Measurements from ENCODE around the gene PIMREG. TPM values are rescaled to one million over a fixed set of nuclear protein-coding genes. Genes with fewer than 3 reads are reported as not detected.

PIMREG gene
- total RNA-seq, 1 donor from 2014 or later, result 10.4 TPM

DNA sequence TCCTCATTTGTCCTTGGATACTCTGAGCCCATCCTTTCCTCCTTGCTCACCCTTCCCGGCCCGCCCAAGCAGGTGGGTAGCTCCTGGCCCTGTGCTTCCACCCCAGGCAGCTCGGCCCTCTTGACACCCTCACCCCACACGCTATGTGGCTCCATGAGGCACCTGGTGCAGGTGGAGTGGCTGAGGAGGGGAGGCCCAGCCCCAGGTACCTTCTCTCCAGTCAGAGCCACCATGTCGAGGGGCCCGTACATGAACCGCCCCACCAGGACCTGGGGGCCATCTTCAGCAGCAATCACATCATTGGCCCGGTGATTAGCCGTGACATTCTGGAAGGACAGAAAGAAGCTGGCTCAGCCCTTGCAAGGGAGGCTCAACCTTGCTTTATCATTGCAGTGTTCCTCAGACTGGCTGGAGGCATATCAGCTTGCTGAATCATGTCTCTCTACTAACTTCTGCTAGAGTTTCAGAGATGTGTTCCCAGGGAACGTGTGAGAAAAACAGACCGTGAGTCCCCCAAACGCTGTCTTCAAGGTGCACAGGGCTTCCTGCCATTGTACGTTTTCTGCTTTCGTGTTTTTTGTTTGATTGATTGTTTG, 20.3 kb downstream of the PIMREG start:
- Histone ChIP-seq H3K36me3 (ENCODE audit: control insufficient read depth, insufficient read depth, low read length) (no peaks in the 10 kb centered on the region), H3K27me3 (ENCODE audit: control insufficient read depth, insufficient read depth, low read length) (no peaks in the 10 kb centered on the region), H3K4me3 (ENCODE audit: low read depth, low read length) (no peak overlapping the region)
- no peak for DNase-seq (ENCODE audit: low read depth)
- TF ChIP-seq, protein P1, sequence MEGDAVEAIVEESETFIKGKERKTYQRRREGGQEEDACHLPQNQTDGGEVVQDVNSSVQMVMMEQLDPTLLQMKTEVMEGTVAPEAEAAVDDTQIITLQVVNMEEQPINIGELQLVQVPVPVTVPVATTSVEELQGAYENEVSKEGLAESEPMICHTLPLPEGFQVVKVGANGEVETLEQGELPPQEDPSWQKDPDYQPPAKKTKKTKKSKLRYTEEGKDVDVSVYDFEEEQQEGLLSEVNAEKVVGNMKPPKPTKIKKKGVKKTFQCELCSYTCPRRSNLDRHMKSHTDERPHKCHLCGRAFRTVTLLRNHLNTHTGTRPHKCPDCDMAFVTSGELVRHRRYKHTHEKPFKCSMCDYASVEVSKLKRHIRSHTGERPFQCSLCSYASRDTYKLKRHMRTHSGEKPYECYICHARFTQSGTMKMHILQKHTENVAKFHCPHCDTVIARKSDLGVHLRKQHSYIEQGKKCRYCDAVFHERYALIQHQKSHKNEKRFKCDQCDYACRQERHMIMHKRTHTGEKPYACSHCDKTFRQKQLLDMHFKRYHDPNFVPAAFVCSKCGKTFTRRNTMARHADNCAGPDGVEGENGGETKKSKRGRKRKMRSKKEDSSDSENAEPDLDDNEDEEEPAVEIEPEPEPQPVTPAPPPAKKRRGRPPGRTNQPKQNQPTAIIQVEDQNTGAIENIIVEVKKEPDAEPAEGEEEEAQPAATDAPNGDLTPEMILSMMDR (IDR thresholded peaks at IDR 0.05; ENCODE audit: insufficient read depth, low read length, poor library complexity, severe bottlenecking), result no peak

DNA sequence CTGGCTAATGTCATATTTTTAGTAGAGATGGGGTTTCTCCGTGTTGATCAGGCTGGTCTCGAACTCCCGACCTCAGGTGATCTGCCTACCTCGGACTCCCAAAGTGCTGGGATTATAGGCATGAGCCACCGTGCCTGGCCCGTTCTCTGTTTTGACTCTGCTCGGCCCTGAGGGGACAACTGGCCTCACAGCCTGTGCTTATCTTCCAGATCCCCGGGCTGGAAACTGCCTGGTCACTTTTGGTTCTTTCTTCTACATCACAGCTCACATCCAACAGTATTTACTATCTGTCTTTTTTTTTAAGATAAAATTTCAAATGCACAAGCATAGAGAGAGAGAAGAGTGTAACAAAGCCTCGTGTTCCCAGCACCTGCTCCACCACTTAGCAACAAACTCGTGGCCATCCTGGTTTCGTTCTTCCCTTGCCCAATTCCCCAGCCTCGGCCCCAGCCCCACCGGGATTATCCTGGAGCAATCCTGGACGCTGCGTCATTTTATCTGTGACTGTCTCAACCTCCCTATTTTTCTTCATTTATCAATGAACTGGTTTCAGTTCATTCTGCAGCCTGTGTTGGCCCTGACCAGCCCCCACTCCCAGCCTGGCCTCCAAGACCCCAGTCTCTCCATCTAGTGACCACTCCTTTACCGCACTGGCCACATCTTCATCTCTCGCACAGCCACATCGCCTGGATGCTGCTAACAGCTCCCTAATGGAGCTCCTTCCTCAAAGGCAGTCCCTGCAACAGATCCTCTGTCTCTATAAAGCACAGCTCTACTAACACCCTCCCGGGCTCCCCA, 21.1 kb downstream of the PIMREG start:
- TF ChIP-seq, protein P1 (IDR thresholded peaks at IDR 0.05; ENCODE audit: insufficient read depth, low read length, poor library complexity, severe bottlenecking), result no peak
- no peaks in the 10 kb centered on the region for H3K27me3 ChIP-seq (ENCODE audit: control insufficient read depth, insufficient read depth, low read length)
- H3K4me3 ChIP-seq (ENCODE audit: low read depth, low read length), result no peak overlapping the region
- DNase-seq (ENCODE audit: low read depth), result no peak
- no peaks in the 10 kb centered on the region for H3K36me3 ChIP-seq (ENCODE audit: control insufficient read depth, insufficient read depth, low read length)

DNA sequence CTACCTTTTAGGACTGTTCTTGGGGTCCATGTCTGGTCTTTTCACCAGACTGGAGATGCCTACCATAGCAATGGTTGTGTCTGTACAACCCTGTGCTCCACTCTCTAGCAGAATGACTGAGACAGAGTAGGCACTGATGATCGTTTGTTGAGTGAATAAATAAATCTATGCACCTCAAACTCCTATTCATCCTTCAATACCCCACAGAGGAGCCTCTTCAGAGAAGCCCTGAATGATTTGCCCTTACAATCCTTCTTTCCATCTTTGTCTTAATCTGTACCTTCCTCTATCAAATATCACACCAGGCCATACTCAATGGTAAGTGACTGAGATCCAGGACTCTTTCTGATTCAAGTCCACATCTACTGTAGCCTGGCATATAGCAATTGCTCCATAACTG, 23.3 kb downstream of the PIMREG start:
- no peak for DNase-seq (ENCODE audit: low read depth)
- Histone ChIP-seq H3K4me3 (ENCODE audit: low read depth, low read length) (no peak overlapping the region), H3K36me3 (ENCODE audit: control insufficient read depth, insufficient read depth, low read length) (no peaks in the 10 kb centered on the region), H3K27me3 (ENCODE audit: control insufficient read depth, insufficient read depth, low read length) (no peaks in the 10 kb centered on the region)
- TF ChIP-seq, protein P1 (IDR thresholded peaks at IDR 0.05; ENCODE audit: insufficient read depth, low read length, poor library complexity, severe bottlenecking), result no peak

DNA sequence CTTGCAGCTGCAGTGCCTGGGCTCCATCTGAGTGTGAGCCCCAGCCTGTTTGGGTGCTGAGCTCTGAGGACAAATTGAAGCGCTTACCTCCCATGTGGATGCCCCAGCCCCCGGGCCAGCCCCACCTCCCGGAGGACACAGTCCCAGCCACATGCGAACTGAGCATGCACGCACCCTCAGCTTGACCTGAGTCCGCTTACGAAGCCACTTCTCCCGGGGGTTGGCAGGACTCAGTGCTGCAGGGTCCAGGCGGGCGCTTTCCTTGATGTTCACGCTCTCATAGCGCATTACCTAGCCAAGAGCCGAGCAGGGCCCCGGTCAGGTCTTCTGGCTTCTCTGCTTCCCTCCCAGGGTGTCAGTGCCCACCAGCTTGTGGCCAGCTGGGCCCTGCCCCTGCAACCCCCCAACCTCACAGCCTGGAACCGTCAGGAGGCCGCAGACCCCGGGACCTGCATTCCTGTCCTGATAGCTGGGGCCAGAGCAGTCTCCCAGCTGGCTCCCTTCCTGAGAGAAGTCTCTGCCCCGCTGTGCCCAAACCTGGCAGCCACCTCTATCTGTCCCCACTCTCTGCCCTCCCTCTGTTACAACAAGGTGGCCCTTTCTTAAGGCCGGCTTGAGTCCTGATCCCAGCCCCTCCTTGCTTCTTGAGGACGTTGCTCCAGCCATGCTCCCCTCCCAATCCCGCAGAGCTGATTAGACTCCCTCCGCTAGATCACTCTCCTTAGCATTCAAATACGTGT, 24.0 kb downstream of the PIMREG start:
- no peak for DNase-seq (ENCODE audit: low read depth)
- Histone ChIP-seq H3K4me3 (ENCODE audit: low read depth, low read length) (no peak overlapping the region), H3K27me3 (ENCODE audit: control insufficient read depth, insufficient read depth, low read length) (no peaks in the 10 kb centered on the region), H3K36me3 (ENCODE audit: control insufficient read depth, insufficient read depth, low read length) (no peaks in the 10 kb centered on the region)
- TF ChIP-seq, protein P1 (IDR thresholded peaks at IDR 0.05; ENCODE audit: insufficient read depth, low read length, poor library complexity, severe bottlenecking), result no peak

DNA sequence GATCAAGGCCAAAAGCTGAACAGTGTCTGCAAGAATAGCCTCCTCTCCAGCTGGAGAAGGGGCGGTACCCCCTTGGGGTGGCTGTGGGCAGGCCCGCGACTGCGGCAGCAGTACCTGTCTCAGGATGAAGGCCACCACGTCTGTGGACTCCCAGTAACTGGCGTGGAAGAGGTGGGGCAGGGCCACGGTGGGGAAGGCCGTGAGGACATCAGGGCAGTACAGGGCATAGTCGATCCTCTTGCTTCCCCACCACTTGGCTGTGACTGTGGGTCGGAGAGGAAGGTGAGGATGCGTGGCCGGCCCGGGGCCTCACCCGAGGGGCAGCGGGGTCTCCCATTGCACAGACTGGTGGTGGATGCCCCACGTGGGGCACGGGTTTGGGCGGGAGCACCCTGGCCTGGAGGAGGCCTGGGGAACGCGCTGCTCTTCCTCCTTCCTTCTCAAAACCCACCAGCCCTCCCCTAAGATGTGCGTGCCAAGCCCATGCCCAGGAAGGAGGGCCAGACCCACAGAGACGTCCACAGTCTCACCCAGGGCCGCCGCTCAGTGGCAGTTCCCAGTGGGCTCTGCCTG, 26.0 kb downstream of the PIMREG start:
- TF ChIP-seq, protein P1 (IDR thresholded peaks at IDR 0.05; ENCODE audit: insufficient read depth, low read length, poor library complexity, severe bottlenecking), result no peak
- Histone ChIP-seq H3K27me3 (ENCODE audit: control insufficient read depth, insufficient read depth, low read length) (no peaks in the 10 kb centered on the region), H3K36me3 (ENCODE audit: control insufficient read depth, insufficient read depth, low read length) (no peaks in the 10 kb centered on the region), H3K4me3 (ENCODE audit: low read depth, low read length) (no peak overlapping the region)
- no peak for DNase-seq (ENCODE audit: low read depth)
